Liver (tissue), 3 donors: ENCODE results near the gene STX10.

Experiments used
- CTCF ChIP-seq: fragments of 150-350 bp; IDR thresholded peaks from 2 replicates; pipeline ENCODE4 v1.5.1; 2017; ENCODE audit warnings: improper control_type of control experiment, low read depth, low read length; ENCODE audit not compliant: missing input control
- GABPA ChIP-seq, 2 donors: IDR thresholded peaks in 1 of 2; conservative IDR thresholded peaks in 1 of 2; 2 replicates each; pipeline ENCODE4 v1.6.1; 2016; ENCODE audit warnings: antibody characterized with exemption in 2 of 2, mild to moderate bottlenecking in 1 of 2, moderate library complexity in 1 of 2
- HNF4G ChIP-seq: IDR thresholded peaks from 2 replicates; pipeline ENCODE4 v1.6.1; 2016; ENCODE audit warnings: antibody characterized with exemption
- TF ChIP-seq, protein P1 (sequence below): IDR thresholded peaks from 2 replicates; pipeline ENCODE4 v1.6.1; 2016; ENCODE audit warnings: antibody characterized with exemption
- donor health status: healthy.
- donor health status: healthy.

DNA sequence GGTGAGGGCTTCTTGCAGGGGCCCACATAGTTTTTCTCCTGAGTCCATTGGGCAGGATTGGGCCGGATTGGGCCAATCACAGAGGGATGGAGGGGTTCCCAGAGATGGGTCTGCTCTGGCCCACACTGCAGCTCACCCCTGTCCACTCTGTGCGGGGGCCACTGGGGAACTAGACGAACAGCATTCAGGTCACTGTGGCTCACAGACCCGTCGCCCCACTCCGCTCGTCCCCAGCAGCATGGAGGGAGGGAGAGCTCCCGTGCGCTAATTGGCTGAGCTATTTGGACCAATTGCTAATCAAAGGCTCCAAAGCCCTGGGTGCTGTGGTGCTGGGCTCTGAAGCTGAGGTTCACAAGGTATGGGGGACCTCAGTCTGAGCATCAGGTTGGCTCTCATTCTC, 20.8 kb downstream of the STX10 start:
- no peak for TF ChIP-seq HNF4G
- no peak for TF ChIP-seq CTCF
- TF ChIP-seq, protein P1, sequence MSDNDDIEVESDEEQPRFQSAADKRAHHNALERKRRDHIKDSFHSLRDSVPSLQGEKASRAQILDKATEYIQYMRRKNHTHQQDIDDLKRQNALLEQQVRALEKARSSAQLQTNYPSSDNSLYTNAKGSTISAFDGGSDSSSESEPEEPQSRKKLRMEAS = no peak
- no peak for TF ChIP-seq GABPA (IDR thresholded peaks at IDR 0.05 in 1 of 2, conservative IDR thresholded peaks at IDR 0.05 in 1 of 2)
